Lower leg skin (tissue), 4 donors: ENCODE data around the gene CXCL8. TPM values are rescaled to one million over a fixed set of nuclear protein-coding genes. Genes with fewer than 3 reads are reported as not detected.

Experiments
- DNase-seq, 2 donors: peaks; one replicate each; pipeline ENCODE4 v3.0.0-alpha.2; 2019; ENCODE audit warnings: low spot score in 2 of 2
- H3K4me3 ChIP-seq: fragments of 200-600 bp; sonication (generic); 2 replicates; pipeline ENCODE4 v1.5.1; 2017; ENCODE audit warnings: mild to moderate bottlenecking, low read depth; ENCODE audit not compliant: poor library complexity, severe bottlenecking
- POLR2A ChIP-seq, 2 donors: fragments of 450-650 bp; IDR thresholded peaks; one replicate each; pipeline ENCODE4 v1.6.1; 2016 to 2017; ENCODE audit warnings: antibody characterized with exemption in 2 of 2, mild to moderate bottlenecking in 1 of 2, moderate library complexity in 1 of 2
- WGBS, 2 donors: methylation state at CpG; one replicate each; pipeline ENCODE4 v1.1.5; 2018; 5-methylcytosine and 5-hydroxymethylcytosine counted together
- intact Hi-C: fragments of 100-400 bp; cut with DNase I; formaldehyde crosslinking; loops from one replicate; pipeline ENCODE4 v1.15.0; 2023; ENCODE audit warnings: low total_unique reads
- total RNA-seq, 4 donors: library from RNA; depleted of rRNA; stranded (reverse); fragments of >200 nt; gene quantifications; one replicate each; pipeline ENCODE4 v1.1.0, GENCODE V29; 2016
- TF ChIP-seq, protein P1 (sequence below), 3 donors: fragments of 450-650 bp; IDR thresholded peaks; one replicate each; pipeline ENCODE4 v1.5.1; 2016; ENCODE audit warnings: antibody characterized with exemption in 3 of 3, mild to moderate bottlenecking in 3 of 3, moderate library complexity in 2 of 3

CXCL8 gene
- total RNA-seq, 4 donors from 2014 or later = 0.86 to 1.2 TPM; not detected in 2

DNA sequence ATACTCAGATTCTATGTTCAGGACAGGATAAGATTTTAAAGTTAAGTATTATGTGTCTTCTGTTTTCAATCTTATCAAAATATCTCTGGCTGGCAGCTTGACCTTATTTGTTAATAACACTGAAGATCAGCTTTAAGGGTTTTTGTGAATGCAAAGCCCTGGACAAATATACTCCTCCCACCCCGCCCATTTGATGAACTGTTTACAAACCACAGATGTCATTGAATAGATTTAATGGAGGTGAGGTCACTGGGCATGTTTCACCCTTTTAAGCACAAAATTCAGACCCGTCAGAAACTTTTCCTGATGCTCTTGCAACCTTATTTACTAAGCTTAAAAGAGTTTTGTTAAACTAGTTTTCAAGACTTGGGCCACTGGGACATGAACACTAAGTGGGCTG, 10.1 kb upstream of the CXCL8 start:
- TF ChIP-seq, protein P1, sequence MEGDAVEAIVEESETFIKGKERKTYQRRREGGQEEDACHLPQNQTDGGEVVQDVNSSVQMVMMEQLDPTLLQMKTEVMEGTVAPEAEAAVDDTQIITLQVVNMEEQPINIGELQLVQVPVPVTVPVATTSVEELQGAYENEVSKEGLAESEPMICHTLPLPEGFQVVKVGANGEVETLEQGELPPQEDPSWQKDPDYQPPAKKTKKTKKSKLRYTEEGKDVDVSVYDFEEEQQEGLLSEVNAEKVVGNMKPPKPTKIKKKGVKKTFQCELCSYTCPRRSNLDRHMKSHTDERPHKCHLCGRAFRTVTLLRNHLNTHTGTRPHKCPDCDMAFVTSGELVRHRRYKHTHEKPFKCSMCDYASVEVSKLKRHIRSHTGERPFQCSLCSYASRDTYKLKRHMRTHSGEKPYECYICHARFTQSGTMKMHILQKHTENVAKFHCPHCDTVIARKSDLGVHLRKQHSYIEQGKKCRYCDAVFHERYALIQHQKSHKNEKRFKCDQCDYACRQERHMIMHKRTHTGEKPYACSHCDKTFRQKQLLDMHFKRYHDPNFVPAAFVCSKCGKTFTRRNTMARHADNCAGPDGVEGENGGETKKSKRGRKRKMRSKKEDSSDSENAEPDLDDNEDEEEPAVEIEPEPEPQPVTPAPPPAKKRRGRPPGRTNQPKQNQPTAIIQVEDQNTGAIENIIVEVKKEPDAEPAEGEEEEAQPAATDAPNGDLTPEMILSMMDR (IDR thresholded peaks at IDR 0.05) = no peak
- TF ChIP-seq POLR2A (IDR thresholded peaks at IDR 0.05) = no peak
- DNase-seq = no peak
- intact Hi-C loops = no loop called here
- H3K4me3 ChIP-seq = no peak overlapping the region
- 48 to 50% methylated on average over 2 of the region's 2 CpGs for WGBS, 2 donors

GRCh38 chr4:73730867-73731266, 9.5 kb upstream of the CXCL8 start:
- TF ChIP-seq, protein P1 (IDR thresholded peaks at IDR 0.05) = no peak
- TF ChIP-seq POLR2A (IDR thresholded peaks at IDR 0.05) = no peak
- intact Hi-C loops = no loop called here
- H3K4me3 ChIP-seq = no peak overlapping the region
- 89 to 93% methylated on average over 3 of the region's 3 CpGs for WGBS, 2 donors
- DNase-seq = no peak

GRCh38 chr4:73731968-73732610, 8.3 kb upstream of the CXCL8 start:
- WGBS, 2 donors = 83 to 85% methylated on average over 8 of the region's 8 CpGs
- intact Hi-C loops = no loop called here

GRCh38 chr4:73732759-73733431, 7.5 kb upstream of the CXCL8 start:
- WGBS, 2 donors = 88 to 98% methylated on average over 1 of the region's 1 CpG
- H3K4me3 ChIP-seq = no peak overlapping the region
- DNase-seq = no peak
- intact Hi-C loops = no loop called here
- TF ChIP-seq POLR2A (IDR thresholded peaks at IDR 0.05) = no peak
- TF ChIP-seq, protein P1 (IDR thresholded peaks at IDR 0.05) = no peak

More at GRCh38 chr4:73731968-73732610, 8.3 kb upstream of the CXCL8 start:
- no peak for DNase-seq
- no peak overlapping the region for H3K4me3 ChIP-seq
- TF ChIP-seq POLR2A (IDR thresholded peaks at IDR 0.05) = no peak
- TF ChIP-seq, protein P1 (IDR thresholded peaks at IDR 0.05) = no peak

DNA sequence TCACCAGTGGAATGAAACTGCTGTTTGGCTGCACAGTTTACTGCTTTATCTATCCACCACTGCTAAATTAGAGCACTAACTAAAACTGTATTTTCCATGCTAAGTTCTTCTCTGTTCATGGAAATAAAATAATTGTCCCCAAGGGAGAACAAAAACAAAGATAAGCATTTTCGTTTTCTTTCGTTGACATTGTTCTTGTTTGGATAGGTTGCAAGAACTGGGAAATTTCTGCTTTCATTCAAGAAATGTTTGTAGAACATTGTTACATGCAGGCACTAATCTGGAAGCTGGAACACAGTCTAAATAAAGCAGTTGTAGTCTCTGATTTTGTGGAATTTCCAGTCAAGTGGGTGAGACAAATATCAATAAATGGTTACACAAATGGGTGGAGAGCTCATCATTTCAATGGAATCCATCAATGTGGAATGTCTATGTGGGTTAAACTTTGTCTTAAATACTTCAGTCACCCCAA, 5.8 kb upstream of the CXCL8 start:
- TF ChIP-seq POLR2A (IDR thresholded peaks at IDR 0.05) = no peak
- TF ChIP-seq, protein P1 (IDR thresholded peaks at IDR 0.05) = no peak
- no peak for DNase-seq
- intact Hi-C loops = no loop called here
- 48 to 52% methylated on average over 2 of the region's 2 CpGs for WGBS, 2 donors
- H3K4me3 ChIP-seq = no peak overlapping the region
